Esophagus squamous epithelium (tissue), 4 donors: ENCODE data around the gene ARHGAP26.

Experiments
- CTCF ChIP-seq, 6 experiments: fragments of 450-650 bp in 4 of 6; fragments of 200-600 bp in 2 of 6; sonication (generic) in 2 of 6; IDR thresholded peaks; one replicate each; pipeline ENCODE4 v1.5.1; 2016 to 2019; ENCODE audit warnings: antibody characterized with exemption in 6 of 6, mild to moderate bottlenecking in 4 of 6, moderate library complexity in 4 of 6
- POLR2A ChIP-seq, 4 donors: fragments of 450-650 bp; IDR thresholded peaks; one replicate each; pipeline ENCODE4 v1.6.1; 2017; ENCODE audit warnings: antibody characterized with exemption in 4 of 4, mild to moderate bottlenecking in 4 of 4, moderate library complexity in 3 of 4

- no peak for TF ChIP-seq CTCF (IDR thresholded peaks at IDR 0.05)
- TF ChIP-seq POLR2A (IDR thresholded peaks at IDR 0.05) = no peak
Observed at GRCh38 chr5:143194206-143194605, 424.0 kb downstream of the ARHGAP26 start.
